Left cardiac atrium (tissue), 4 donors: Measurements from ENCODE around the gene ZYX. TPM values are rescaled to one million over a fixed set of nuclear protein-coding genes. Genes with fewer than 3 reads are reported as not detected.

Source experiments
- ATAC-seq, 2 donors: fragments of 200-7000 bp; cut with Tn5 transposase; one replicate each; pipeline ENCODE4 v1.9.1; 2020; ENCODE audit warnings: mild to moderate bottlenecking in 2 of 2, moderate library complexity in 2 of 2
- DNase-seq: peaks from one replicate; pipeline ENCODE4 v3.0.0-alpha.2; 2020
- intact Hi-C, 2 donors: fragments of 100-400 bp; cut with DNase I; formaldehyde crosslinking; loops; one replicate each; pipeline versions ENCODE4 v1.14.1 to v1.15.1; 2022 to 2023
- total RNA-seq, 2 donors: library from RNA; stranded (reverse); fragmentation: NEBNext Ultra II Directional; extraction: Animal tissue kit (Norgen Biotek cat#: 25700); gene quantifications; one replicate each; pipeline ENCODE4 v1.2.1, GENCODE V29; 2021
- donor health status: DM: no; HTN: yes; CAD: no.
- donor health status: DM: no; HTN: yes; CAD: no; lungs with severe emphysema.
- donor health status: DM: yes; HTN: yes; CAD: no.
- donor health status: Dilated cardiomyopathy.

ZYX gene
- total RNA-seq, 2 donors from 2014 or later: 79.1 to 156 TPM

DNA sequence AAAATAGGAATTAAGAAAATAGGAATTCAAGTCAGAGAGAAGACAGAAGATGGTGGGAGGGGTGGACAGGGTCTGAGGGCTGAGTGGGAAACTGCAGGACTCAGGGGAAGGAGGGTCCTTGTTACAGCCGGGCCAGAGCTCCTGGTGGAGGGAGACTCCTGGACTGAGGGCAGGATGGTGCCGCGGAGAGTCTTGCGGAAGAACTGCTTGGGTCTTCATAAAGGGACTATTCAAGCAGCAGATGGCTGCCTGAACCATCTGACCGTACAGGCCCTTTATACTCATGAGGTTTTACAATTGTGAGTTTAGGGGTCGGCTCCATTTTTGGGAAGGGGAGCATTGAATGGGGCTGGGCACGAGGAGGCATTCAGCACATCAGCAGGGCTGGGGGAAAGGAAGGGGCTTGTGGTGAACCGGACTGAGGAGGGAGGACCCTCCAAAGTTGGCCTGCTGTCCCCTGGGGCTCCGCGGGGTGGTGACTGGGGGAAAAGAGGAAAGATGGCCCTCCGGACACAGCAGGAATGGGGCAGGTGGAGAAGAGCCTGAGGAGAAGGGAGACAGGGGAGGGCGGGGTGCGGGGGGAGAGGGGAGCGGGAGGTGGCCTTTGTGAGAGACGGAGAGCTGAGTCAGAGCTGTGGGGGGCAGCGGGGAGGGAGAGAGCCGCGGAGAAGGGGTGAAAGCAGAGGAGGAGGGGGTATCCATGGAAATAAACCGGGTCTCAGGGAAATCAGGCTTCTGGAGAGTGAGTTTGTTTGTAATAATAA, 20.2 kb upstream of the ZYX start:
- intact Hi-C loops: loop anchor here in 1 of 2 donors (5.0 kb wide), 1 partner anchor 49 kb away; no protein-coding TSS in a partner anchor
- ATAC-seq: no peak
- no peak for DNase-seq

DNA sequence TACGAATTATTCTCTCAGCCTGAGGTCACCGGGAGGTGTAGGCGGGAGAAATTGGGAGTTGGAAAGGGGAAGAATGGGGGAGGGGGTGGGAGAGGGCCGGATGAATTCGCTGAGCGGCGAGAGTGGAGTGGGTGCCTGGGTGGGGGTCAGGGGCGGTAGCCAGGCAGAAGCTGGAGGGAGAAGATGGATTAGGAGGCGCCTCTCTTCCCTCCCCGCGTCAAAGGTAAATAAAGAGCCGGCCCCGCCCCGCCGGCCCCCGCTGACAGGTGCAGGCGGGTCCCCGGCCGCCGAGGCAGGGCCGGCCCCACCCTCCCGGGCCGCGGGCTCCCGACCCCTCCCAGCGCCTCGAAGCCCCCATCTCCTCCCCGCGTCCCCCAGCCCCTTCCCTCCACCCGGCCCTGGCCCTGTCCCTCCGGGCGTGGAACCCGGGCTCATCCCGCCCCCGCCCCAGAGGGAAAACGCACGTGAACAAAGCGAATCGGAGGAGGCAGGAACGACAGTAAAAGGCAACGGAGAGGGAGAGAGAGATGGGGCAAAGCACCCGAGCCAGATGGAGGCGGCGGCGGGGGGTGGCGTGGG, 19.5 kb upstream of the ZYX start:
- intact Hi-C loops: loop anchor here in 1 of 2 donors (5.0 kb wide), 1 partner anchor 49 kb away; no protein-coding TSS in a partner anchor
- ATAC-seq (peak; percentile 17 to 19), DNase-seq (no peak)

DNA sequence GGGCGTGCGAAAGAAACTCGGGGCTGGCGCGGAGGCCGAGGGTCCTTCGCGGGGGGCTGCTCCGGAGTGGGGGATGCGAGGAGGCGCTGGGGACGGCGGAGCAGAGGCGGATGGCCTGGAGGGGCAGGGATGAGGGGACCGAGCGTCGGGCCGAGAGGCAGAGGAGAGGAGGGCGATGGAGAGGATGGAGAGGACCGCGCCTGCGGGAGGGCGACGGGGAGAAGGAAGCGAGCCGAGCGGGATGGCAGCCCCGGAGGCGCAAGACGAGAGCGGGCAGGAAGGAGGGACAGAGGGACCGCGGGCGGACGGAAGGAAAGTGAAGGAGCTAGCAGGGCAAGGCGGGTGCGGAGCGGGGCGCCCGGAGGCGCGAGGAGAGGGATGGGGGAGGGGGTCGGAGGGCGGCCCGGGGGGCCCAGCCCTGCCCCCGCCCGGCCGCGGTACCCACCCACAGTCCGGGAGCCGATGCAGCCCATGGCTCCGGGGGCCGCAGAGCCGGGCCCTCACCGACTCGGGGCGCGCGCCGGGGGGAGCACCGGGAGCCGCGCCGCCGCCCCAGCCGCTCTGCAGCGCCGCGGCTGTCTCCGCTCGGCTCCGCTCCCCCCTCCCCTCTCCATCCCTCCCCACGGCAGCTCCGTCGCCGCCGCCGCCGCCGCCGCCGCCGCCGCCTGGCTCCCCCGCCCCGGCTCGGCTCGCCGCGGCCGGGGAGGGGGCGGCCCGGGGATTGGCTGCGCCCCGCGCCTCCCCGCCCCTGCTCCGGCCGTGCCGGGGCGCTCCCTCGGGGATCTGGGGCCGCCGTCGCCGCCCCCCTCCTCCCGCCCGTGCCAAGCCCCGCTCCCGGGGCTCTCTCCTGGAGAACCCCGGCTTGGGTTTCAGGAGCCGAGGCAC, 18.8 kb upstream of the ZYX start, which contains the start of gene FAM131B:
TSS of gene FAM131B (minus strand) at position 583 of the 885 bp plus-strand sequence. CDS start at position 473, 110 bp downstream.
- intact Hi-C loops: loop anchor here in 1 of 2 donors (5.0 kb wide), 1 partner anchor 50 kb away; no protein-coding TSS in a partner anchor
- DNase-seq (no peak), ATAC-seq (peak; percentile 52 to 63)

DNA sequence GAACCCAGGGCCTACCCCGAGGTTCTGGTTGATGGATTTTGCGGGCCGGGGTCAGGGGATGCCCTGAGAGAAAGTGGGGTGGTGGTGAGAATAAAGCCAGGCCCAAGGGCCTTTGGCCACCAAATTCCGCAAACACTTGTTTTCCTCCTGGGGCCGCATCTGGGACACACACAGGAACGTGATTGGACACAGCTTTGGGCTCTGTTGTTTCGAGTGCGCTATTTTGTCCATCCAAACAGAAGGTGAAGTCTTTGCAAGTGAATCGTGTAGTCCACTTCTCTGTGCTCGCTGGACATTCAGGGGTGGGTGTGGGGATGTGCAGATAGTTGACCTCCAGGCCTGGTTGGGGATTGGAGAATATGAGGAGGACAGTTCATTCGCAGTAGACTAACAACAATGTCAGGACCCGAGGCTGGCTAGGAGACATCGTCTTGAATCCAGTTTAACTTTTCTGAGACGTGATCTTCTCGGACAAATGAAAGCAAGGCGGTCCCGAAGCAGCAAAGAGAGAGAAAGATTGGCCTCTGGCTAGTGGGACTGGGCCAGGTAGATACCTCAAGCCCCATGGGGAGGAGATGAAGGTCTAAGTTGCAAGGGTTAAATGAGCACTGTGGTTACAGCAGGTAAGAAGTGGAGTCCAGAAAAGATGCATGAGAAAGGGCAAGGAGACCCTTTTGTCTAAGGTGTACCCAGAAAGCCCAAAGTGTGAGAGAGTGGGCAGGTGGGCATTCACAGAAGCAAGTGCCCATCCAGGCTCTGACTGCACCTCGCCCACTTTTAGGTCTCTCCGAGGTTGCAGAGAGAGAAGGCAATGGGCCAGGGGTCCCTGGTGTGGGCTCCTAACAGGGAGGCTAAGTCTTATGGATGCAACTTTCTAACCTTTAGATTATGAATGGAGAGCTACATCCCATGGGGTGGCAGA, 17.9 kb upstream of the ZYX start:
- no peak for DNase-seq
- intact Hi-C loops: loop anchor here in 1 of 2 donors (5.0 kb wide), 1 partner anchor 51 kb away; no protein-coding TSS in a partner anchor
- no peak for ATAC-seq

DNA sequence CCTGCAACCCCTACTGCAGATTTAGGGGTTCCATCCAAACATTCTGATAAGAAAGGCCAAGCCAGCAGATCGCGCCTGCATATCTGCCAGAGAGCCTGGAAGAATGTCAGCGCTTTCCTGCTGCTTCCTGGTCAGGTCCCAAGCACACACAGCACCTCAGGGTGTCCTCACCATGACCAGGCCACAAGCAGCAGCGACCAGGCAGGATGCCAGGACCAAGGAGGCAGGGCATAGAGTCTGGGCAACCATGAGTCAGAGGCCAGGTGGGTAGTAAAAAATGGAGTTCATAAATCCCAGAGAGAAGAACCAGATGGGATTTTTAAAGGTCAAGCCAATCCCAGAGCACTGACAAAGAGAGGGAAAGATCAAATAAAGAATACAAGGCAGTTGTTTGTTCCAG, 13.2 kb upstream of the ZYX start:
- ATAC-seq (no peak), DNase-seq (no peak)
- intact Hi-C loops: no loop called here

DNA sequence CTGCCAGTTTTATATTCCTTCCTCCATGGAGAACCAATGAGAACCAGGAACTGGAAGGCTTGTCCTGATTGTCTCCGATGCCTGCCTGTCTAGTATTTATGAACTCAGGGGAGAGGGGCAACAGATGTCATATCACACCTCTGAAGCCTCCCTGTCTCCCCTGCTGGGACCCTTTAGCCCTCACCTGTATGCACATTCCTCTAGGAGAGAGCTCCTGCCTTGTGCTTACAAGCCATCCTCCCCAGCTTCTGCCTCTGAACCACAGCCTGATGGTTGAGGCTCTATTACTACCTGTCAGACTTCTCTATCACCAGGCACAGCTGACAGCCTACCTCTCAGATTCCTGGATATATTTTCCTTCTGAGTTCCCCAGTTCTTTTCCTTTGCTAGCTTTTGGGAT, 12.8 kb upstream of the ZYX start:
- intact Hi-C loops: no loop called here
- DNase-seq (no peak), ATAC-seq (no peak)

DNA sequence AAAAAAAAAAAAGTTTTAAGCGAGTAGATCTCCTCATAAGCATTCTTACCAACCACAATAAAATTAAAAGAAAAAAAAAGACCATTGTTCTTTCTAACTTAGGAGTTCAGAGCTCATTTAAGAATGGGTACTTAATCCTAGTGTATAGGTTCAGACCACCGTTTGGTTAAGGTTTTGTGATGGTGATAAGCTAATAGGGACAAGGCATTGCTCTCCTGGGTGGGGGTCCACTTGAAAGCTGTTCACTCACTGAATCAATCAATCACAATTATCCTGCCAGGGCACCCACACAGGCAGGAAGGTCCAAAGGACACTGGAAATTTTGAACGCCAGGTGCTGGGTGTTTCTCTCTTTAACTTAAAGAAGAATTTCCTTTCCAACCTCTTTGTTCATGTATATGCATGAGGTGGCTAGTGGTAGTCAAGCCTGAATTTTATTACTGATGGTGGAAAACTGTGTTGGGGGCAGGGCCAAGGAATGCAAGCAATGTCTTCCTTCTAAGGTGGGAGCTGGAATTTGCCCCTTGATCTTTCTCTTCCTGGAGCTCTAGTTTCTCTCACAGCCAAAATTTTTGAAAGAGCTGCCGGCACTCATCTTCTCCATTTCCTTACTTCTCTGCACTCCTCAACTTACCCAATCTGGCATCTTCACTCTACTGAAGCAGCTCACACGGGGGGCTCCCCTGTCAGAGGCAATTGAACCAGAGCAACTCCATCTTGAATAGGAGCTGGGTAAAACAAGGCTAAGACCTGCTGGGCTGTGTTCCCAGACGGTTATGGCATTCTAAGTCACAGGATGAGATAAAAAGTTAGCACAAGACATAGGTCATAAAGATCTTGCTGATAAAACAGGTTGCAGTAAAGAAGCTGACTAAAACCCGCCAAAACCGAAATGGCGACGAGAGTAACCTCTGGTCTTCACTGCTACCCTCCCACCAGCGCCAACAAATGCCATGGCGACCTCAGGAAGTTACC, 11.2 kb upstream of the ZYX start:
- ATAC-seq (no peak), DNase-seq (no peak)
- intact Hi-C loops: loop anchor here in 1 of 2 donors (10.0 kb wide), 1 partner anchor 45 kb away; no protein-coding TSS in a partner anchor

DNA sequence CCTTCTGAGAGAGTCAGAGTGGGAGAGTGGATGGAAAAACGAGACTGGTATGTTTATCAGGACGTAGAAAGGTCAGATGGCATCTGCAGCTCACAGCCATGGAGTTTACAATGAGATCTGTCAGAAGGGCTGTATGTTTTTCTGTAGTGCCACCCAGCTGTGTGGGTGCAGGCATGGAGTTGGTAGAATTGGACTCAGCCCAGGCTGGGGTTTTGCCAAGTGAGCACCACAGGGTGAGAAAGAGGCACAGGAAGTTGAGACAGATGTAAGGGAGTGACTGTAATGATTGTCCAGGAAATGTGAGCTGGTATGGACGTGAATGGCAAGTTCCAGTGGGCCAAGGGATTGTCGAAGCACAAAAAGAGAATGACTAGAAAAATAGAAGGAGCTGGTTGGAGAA, 9.1 kb upstream of the ZYX start:
- ATAC-seq: peak; percentile 80 to 83
- intact Hi-C loops: loop anchor here in 1 of 2 donors (10.0 kb wide), 1 partner anchor 47 kb away; no protein-coding TSS in a partner anchor
- no peak for DNase-seq

DNA sequence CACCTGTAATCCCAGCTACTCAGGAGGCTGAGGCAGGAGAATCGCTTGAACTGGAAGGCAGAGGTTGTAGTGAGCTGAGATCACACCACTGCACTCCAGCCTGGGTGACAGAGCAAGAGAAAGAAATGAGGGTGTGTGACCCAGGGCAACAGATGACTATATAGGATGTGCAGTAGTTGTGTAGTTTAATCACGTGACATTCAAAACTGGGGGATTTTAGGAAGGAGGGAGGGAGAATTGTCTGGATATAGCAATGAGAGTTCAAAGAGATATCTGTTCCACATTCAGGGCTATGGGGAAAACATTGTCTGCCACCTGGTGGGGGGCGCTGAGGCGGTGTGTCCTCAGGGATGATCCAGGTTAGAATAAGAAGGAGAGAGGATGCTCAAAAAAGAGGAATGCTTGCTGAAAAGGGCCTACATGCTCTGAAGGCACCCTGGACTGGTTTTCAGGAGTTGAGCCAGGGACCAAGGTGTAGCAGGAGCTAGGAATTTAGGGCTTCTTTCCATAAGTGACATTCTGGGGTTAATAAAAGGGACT, 7.8 kb upstream of the ZYX start:
- intact Hi-C loops: loop anchor here in 1 of 2 donors (10.0 kb wide), 1 partner anchor 49 kb away; no protein-coding TSS in a partner anchor
- ATAC-seq (no peak), DNase-seq (no peak)

DNA sequence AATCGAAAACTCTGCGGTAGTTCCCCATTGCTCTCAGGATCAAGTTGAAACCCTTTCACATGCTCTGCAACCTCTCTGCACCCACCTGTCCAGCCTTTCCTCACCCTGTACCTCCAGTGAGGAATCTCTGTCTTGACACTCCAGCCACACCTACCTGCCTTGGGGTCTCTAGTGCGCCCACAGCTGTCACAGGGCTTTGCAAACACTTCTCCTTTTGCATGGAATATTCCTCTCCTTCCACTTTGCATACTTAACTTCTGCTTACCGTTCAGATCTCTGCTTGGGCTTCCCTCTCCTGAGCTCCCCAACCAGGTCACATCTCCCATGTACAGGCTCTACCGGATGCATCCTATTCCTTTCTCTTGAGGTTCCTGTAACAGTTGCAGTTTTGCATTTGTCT, 6.6 kb upstream of the ZYX start:
- DNase-seq: no peak
- ATAC-seq: peak in 1 of 2 donors; percentile 15
- intact Hi-C loops: loop anchor here in 1 of 2 donors (10.0 kb wide), 1 partner anchor 50 kb away; no protein-coding TSS in a partner anchor

DNA sequence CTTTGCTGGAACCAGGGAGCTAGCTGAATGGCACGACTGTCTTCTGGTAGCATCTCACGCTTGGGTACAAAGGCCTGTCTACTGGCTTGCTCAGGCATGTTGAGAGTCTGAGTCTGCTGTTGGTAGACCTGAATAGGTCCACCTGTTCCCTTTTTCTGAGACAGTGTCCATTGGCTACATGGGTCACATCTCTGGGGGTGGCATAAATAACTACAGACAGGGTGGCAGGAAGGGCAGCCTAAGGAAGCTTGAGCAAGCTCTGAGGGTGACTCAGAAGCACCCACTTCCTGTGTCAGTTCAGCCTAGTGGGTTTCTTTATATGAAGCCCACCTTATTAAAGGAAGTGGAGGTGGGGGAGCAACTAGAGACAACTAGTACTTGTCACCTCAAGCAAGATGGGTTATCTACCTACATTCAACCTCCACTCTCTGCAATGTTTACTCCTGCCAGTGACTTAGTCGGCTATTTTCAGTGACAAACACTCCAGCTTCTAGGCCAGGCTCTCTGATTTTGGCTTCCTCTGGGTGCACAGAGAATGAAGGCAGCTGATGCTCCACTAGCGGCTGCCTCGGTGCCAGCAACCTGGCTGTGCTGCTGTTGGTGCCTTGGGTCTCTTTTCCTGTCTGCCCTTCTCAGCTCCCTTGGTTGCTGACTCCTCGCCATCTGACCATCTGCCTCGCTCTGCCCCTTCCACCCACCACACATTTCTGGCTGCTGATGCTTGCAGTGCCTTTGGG, 5.7 kb upstream of the ZYX start:
- DNase-seq: no peak
- intact Hi-C loops: loop anchor here in 1 of 2 donors (10.0 kb wide), 1 partner anchor 51 kb away; no protein-coding TSS in a partner anchor
- ATAC-seq: peak in 1 of 2 donors; percentile 9

DNA sequence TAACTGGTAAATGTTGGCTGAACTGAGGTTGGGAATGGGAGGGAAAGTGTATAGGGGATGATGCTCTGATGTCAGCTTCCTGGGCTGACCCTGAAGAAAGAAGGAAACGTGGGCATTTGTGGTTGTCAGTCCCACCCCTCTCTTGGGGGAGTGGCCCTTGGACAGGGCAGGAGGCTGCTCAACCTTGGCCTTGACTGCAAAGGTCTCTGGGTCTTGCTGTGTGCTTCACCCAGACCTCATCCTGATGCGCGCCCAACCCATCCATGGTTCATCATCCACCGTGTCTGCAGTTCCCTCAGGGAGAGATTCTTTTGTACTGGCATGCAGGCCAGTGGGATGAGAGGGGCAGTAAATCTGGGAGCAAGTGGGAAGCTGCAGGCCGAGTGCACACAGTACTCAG, 4.7 kb upstream of the ZYX start:
- intact Hi-C loops: loop anchor here in 1 of 2 donors (10.0 kb wide), 1 partner anchor 52 kb away; no protein-coding TSS in a partner anchor
- ATAC-seq (no peak), DNase-seq (no peak)

DNA sequence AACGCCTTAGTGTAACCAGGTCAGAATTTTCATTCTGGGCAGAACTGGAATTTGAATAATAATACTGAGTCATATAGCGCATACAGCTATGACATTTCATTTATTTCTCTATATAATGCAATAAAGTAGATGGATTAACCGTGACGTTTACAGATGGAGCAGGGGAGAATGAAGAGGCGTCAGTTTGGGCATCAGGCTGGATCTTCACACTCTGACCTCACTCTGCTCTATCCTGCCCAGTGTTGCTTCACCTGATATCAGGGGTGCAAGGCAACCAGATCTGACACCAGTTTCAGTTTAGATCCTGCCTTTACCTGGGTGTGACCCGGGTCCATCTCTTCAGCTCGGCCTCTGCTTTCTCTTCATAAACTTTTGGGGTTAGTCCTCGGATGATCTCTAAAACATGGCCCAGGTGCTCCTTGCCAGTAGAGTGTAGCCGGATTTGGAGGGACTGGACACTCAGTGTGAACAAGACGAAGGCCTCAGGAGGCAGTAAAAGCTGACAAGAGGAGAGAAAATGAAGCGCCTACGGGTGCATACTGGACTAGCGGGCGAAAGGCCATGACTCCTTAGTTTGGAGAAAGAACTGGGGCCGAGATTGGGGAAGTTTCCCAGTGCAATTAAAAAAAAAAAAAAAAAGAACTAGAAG, 1.4 kb upstream of the ZYX start:
- intact Hi-C loops: loop anchor here in 1 of 2 donors (2.0 to 10.0 kb wide), 2 partner anchors 37 to 55 kb away; no protein-coding TSS in a partner anchor
- ATAC-seq (peak in 1 of 2 donors; percentile 0), DNase-seq (no peak)

DNA sequence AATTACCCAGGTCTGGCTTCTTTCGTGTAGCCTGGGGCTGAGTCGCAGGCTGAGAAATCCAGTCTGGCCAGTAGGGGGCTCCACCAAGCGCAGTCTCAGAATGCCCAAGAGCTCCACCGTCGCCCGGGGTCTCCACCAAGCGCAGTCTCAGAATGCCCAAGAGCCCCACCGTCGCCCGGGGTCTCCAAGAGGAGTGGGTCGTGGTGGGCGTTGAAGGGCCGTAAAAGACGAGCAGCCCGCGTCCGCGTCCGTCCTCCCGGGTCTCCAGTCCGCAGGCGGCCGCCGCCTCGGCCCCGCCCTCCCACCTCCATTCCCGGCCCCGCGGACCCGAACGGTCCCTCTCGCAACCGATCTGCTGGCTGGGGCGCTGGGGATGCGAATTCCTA, 892 bp upstream of the ZYX start:
- intact Hi-C loops: loop anchor here in 1 of 2 donors (2.0 kb wide), 1 partner anchor 37 kb away; no protein-coding TSS in a partner anchor
- ATAC-seq: peak; percentile 73 to 76

More for the DNA sequence above, 892 bp upstream of the ZYX start:
- DNase-seq: peak; percentile 89
